NCI-H2029 treated with DMSO at 0.1 percent for 48 hours (cell line): ENCODE results near the gene DEDD.

Source experiments
- DNase-seq: peaks from one replicate; lab custom pipeline; 2025; lab: John Stamatoyannopoulos, UW

Gene DEDD

DNA sequence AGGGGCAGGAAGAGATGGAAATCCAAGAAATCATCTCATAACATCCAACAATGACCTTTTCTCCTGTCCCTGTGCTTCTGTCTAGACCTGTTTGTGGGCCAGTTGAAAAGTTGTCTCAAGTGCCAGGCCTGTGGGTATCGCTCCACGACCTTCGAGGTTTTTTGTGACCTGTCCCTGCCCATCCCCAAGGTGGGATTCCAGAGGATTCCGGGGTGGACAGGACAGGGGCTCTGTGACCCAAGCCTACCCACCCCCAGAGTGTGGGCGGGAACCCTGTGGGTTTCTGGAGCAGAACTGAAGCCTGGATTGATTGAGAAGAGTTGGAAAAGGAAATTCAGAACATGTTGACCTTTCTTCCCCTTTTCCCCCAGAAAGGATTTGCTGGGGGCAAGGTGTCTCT lies 31.3 kb upstream of the DEDD start:
- no peak for DNase-seq

DNA sequence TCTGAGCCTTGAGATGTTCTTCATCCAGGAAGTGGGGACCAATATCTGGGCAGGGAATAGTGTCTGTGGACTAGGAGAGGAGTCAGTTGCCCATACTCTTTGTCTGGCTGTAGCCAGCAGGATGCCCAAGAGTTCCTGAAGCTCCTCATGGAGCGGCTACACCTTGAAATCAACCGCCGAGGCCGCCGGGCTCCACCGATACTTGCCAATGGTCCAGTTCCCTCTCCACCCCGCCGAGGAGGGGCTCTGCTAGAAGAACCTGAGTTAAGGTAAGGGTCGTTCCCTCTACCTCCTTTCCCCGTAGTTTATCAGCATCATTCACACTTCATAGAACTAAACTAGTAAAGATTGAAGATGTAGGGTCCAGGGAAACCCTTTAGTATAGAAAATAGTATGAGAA lies 30.3 kb upstream of the DEDD start:
- DNase-seq = no peak

DNA sequence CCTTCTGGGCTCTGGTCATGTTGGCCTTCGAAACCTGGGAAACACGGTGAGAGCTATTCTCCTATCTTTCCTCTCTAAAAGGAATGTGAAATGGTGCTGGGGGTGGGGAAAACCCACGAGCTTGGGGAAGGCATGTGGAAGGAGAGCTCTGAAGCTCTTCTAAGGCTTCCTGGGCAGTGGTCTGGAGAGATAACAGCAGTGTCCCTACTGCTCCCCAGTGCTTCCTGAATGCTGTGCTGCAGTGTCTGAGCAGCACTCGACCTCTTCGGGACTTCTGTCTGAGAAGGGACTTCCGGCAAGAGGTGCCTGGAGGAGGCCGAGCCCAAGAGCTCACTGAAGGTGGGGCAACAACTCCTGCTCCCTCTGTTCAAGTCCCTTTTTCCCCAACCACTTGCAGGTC lies 29.6 kb upstream of the DEDD start:
- no peak for DNase-seq

DNA sequence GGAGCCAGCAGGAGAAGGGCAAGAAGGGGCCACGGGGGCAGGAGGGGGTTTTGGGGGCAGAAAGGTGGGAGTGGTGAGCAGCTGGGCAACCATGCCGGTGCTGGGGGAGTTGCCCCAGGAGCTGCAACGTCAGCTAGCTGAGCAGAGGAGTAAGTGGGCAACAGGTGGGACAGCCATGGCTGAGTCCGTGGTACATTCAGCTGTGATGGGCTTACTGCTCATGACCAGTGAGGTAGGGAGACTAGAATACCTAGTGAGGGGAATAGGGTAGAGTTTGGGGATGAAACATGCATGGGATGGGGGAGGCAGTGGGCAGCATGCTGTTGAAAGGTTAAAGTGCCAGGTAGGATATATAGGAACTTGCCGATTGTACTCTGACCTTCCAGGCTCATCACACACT lies 29.2 kb upstream of the DEDD start:
- DNase-seq = no peak

DNA sequence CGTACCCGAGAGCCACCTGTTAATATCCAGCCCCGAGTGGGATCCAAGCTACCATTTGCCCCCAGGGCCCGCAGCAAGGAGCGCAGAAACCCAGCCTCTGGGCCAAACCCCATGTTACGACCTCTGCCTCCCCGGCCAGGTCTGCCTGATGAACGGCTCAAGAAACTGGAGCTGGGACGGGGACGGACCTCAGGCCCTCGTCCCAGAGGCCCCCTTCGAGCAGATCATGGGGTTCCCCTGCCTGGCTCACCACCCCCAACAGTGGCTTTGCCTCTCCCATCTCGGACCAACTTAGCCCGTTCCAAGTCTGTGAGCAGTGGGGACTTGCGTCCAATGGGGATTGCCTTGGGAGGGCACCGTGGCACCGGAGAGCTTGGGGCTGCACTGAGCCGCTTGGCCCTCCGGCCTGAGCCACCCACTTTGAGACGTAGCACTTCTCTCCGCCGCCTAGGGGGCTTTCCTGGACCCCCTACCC lies 28.2 kb upstream of the DEDD start:
- no peak for DNase-seq

DNA sequence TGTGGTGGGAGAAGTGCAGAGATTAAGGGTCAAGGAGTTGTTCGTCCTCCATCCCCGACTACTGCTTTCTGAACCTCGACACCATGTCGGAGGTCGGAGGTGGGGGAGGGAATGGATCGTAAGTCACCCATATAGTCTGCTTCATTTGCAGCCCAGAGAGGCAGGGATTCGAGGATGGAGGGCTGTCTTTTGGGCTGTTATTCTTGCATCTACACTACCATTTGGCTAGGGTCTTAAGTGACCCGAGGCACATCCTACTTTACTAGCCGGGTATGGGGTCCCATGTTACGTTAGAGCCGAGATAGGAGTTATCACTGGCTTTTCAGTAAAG lies 27.4 kb upstream of the DEDD start:
- no peak for DNase-seq

DNA sequence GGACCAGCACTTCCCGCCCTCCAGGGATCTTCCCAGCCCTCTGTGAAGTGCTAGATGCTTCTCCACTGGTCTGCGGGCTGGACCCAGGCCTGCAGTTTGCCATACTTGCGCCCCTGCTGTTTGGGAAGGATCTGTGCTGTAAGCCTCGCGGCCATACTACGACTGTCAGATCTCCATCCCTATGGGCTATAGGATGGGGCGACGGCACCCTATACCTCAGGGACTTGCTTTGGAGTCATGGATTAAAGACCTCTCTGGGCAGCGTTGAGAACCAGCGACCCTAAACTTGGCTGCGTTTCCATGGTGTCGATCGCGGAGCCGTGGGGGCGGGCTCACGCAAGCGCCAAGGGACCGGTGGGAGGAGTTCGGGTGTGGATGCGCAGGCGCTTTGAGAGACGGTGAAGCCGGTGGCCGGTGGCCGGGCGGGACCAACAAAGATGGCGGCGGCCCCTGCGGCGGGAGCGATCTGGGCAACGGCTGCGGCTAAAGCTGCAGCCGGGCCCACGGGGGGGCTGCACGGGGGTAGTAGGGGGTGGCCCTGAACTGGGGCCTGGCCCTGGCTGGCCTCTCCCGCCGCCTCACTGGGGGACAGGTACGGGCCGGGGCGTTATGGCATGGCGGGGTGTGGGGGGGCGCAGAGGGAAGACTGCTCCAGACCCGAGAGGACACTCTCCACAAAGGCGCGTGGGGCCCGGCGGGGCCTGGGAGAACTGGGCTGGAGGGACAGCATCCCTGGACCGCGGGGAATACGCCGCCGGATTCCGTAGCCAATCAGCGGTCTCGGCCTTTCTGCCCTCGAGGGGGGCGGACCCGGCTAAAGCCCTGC lies 26.8 kb upstream of the DEDD start, which contains the start of gene USP21:
TSS of gene USP21 (plus strand) at position 414 of the 826 bp plus-strand sequence. CDS start 1,141 bp downstream, outside the sequence.
- DNase-seq = peak; percentile 78

DNA sequence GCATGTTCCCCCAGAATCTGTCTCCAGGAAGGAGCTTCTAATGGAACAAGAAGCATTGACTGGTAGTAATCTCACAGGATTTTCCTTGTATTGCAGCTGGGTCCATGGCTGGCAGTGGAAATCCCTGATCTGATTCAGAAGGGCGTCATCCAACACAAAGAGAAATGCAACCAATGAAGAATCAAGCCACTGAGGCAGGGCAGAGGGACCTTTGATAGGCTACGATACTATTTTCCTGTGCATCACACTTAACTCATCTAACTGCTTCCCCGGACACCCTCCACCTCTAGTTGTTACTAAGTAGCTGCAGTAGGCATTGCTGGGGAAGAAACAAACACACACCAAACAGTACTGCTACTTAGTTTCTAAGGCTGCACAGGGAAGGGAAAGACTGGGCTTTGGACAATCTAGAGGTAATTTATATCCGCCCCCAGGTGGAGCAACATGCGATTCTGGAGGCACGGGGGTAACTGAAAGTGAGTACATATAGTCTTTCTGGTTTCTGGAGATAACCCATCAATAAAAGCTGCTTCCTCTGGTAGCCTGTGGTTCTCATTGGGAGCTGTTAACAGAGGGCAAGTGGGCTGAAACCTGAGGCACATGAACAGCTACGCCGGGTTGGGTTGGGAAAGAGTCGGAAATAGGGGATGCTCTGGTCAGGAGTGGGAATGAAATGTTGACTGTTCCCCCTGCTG lies 26.0 kb upstream of the DEDD start:
- DNase-seq = no peak

DNA sequence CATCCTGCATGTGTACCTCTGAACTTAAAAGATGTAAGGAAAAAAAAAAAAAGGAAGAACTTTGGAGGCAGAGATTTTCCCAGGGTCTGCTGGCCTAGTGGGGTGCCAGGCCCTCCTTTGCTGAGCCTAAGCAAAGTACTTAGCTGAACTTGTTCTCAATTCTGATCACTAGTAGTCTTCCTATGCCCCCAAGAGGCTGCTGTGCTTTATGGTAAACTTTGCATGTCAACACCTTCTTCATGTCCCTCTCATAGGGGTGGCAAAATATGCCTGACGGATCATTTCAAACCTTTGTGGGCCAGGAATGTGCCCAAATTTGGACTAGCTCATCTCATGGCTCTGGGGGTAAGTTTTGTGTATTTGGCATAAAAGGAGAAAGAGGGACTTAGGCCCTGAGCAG lies 25.4 kb upstream of the DEDD start:
- DNase-seq = no peak

DNA sequence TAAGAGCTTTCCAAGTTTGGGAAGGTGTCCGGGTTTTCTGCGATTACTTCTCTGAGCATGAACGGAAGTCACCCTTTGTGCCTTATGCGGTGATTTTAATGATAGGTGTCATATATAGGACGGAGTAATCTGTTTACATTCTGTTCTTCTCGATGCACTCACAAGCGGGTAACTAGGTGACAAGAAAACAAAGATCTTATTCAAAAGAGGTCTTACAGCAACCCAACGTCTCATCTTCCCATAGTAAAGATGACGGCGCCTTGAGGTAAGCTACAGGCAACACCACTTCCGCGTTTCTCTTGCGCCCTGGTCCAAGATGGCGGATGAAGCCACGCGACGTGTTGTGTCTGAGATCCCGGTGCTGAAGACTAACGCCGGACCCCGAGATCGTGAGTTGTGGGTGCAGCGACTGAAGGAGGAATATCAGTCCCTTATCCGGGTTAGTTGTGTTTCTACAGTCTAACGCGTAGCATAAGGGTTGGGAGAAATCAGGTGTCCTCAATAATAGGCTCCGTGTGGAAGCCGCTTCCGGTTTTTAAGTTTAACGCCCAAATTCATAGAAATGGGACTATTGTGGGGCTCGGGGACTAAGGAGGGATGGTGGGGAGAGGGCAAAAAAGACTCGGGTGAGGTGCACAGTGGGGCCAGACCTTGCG lies 21.3 kb upstream of the DEDD start, which contains the start of gene UFC1:
TSS of gene UFC1 (plus strand) at position 297 of the 656 bp plus-strand sequence. CDS start at position 317, 20 bp downstream.
- peak; percentile 89 for DNase-seq

DNA sequence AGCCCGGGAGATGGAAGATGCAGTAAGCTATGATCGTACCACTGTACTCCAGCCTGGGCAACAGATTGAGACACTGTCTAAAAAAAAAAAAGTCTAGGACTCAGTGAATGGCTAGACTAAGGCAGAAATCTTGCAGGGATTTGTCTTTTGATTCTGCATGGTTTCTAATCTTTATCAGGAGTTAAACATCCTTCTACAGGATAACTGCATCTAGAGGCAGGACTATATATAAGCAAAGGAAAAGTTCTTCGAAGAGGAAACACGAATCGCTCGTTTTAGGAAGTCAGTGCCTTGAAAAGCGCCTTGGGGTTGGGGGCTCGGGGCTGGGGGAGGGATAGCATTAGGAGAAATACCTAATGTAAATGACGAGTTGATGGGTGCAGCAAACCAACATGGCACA lies 20.7 kb upstream of the DEDD start:
- DNase-seq = no peak

DNA sequence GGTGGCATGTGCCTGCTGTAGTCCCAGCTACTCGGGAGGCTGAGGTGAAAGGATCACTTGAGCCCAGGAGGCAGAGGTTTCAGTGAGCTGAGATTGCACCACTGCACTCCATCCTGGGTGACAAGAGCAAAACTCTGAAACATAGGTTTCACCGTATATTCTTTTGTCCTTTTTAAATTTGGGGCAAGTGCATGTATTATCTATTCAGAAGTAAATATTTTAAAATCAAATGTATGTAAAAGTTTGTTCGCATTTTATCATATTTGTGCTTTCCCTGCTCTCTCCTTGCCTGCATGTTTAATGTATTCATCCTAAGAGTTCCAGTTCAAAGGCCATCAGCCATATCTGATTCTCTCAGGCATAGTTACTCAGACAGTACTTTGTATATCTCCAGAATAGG lies 13.4 kb upstream of the DEDD start:
- no peak for DNase-seq

DNA sequence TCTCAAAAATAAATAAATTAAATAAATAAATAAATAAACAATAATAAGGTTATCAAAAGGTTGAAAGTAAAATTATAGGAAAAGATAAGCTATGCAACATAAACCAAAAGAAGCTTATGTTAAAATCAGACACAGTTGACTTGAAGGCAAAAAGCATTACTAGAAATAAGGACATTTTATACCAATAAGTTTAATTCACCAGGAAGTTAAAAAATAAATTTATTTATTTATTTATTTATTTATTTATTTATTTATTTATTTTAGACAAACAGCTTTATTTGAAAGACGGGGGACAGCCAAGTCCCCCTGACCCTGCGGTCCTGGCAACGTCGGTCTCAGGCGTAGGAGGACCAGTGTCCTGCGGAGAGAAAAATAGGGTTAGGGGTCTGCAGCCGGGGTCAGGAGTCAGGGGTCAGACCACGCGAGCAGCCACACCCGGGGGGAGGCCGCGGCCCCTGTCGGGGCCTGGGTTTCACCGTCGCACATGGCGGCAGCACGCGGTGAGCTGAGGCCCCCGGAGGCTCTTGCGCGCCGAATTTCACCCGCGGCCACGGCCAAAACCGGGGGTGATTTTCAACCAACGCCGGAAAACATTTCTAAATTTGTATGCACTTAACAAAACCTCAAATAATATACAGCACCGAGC lies 8.4 kb upstream of the DEDD start:
- DNase-seq = no peak

DNA sequence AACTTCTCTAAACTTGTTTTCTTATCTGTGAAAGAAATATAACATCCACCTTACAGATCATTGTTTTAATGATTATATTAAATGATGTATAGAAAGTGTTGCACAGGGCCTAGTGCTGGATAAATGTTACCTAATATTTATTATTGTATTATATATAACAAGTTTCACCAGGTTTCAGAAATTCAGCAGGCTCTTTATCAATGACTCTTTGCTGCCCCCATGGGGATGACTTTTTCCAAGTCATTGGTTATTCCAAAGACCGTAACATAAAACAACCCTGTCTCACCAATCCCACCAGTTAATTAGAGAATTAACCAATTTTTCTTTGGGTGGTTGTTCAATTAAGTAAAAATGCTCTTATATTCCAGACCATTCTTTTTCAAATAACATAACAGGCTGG lies 7.3 kb upstream of the DEDD start:
- DNase-seq = no peak

DNA sequence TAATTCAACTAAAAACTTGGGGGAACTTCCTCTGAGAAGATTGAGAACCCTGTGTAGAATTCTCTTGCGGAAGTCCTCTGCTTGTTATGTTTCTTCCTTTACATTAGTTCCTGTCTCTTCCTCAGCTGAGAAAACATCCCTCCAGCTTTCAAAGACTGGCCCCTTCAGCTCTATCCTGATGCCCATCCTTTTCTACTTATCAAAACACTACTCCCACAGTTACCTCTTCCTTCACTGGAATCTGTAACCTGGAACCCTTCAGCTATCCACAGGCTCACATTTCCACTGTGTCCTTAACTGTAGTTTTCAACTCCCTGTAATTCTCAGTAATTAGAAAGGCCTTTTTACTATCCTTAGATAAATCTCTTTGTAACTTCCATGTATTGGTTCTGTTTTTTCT lies 6.0 kb upstream of the DEDD start:
- no peak for DNase-seq

DNA sequence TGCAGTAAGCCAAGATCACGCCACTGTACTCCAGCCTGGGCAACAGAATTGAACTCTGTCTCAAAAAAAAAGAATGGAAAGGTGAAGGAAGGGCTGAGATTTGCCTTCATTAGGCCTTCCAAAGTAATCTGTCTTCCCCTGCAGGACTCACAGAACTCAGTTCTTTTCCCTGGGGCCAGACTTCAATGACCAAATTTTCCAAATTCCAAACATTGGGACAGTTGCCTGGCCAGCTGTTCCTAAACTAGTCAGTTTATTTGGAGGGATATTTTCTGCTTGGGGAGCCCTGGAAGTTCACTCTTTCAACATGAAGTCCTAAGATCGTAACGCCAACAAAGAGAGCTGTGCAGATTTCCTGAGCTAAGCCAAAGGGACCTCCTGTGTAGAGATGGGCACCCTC lies 5.4 kb upstream of the DEDD start:
- DNase-seq = no peak

DNA sequence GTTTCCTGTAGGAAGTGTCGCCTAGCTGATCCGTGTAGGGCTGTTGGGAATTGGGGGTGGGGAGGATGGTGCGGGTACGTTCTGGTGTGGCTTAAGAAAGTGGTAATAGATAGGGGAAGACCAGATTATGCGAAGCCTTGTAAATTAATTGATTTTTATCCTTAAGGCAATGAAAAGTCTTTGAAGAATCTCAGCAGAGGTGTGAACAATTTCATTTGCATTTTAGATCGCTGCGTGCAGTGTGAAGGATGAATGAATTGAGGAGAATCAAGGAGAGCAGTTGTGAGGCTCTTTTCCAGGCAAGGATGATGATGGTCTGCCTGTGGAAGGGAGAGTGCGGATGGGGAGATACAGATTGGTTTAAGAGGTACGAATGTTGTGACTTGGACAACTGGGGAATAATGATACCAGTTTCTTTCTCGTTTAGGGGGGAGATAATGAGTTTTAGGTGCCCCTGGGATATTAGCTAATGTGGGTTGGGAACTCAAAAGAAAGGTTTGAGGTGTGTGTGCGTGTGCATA lies 813 bp upstream of the DEDD start:
- no peak for DNase-seq

DNA sequence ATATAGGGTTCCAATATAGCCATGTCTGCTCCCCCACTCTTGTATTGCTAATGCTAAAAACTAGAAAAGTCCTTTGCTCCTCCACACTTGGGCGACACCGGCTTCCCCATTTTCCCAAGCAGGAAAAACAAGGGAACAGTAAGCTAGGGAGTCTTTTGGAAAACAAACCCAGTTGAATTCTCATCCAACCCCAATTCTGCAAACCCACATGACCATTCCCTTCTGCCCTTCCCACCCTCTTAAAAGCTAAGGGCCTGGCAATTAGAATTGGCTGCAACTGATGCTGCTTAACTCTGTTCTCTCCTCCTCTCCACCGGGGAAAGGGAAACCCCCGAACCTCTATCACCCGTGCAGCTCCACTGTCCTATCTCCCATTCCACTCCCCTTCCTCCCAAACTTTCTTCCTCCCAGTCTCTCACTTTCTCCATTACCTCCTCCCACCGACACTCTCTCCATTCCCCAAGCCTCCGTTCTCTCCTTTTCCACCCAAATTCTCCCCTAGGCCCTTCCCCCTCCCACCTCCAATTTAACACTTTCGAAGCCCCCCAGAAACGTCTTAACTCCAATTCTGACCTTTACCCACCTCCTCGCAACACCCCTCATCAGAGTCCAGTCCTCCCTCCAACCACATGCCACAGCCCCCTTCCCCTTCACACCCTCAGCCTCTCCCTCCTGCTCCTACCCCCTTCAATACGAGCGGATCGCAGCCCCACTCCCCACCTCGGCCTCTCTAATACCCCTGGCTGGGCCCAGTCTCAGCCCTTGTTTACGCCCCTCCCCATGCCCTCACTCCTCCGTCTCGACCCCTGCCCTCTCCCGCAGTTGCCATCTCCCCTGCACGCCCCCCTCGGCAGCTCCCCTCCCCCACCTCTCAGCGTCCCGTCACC lies 701 bp downstream of the DEDD start:
- no peak for DNase-seq

DNA sequence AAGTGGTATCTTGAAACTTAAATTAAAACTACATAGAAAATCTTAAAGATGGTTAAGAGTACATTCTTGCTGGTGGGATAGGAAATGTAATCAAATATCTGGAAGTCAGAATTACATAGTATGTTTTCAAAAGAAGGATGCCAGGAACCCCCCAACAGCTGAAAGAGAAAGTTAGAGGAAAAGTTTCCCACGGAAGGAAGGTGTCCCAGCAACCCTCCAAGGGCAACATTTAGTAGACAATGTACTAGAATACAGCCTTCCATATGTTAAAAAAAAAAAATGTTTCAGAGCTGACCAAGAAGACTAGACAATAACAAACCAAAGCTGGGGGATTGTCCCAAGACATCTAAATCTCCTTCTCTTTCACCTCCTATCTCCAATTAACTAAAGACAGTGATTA lies 2.2 kb downstream of the DEDD start:
- no peak for DNase-seq

DNA sequence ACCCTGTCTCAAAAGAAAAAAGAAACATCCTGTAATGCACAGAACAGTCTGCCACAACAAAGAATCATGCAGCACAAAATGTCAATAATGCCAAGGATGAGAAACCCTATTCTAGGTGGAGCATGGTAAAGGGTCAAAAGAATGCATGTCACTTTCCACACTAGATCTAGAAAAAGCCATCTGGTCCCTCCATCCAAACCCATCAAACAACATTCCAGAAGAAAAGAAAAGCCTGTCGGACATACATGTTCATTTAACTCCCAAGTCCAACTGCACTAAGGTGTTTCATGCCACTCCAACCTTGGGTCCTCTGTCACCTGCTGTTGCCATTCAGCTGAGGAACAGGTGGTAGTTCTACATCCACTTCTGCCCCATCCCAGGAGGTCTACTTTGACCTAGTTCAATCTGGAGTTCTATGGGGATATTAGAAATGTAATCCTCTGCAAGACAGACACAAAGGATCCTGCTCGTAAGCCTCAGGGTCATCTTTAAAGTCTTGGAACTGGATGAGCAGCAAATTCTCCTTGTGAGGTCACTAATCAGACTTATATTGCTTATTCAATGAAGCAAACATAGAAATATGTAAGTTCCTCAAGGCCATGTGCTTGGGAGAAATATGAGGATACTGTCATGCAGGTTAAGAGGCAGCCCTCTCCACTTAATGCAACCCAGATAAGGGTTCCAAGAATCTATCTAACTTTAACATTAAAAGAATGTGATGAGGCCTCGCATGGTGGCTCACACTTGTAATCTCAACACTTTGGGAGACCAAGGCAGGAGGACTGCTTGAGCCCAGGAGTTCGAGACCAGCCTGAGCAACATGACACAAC lies 3.7 kb downstream of the DEDD start:
- no peak for DNase-seq
